Ovary (tissue), 9 donors: Measurements from ENCODE around the gene CACHD1. TPM values are rescaled to one million over a fixed set of nuclear protein-coding genes. Genes with fewer than 3 reads are reported as not detected.

Experiments used
- DNase-seq, 5 donors: peaks; one replicate each; pipeline ENCODE4 v3.0.0-alpha.2; 2019 to 2020
- H3K27ac ChIP-seq, 2 donors: fragments of 200-600 bp; one replicate each; pipeline versions ENCODE4 v1.5.1 to v1.8.0; 2019 to 2022
- H3K27me3 ChIP-seq: fragments of 200-600 bp; one replicate; pipeline ENCODE4 v1.8.0; 2022
- H3K36me3 ChIP-seq: fragments of 200-600 bp; sonication (generic); one replicate; pipeline ENCODE4 v1.5.1; 2019
- H3K4me1 ChIP-seq: one replicate; pipeline ENCODE4 v1.8.1; 2013; ENCODE audit warnings: mild to moderate bottlenecking, moderate library complexity; ENCODE audit not compliant: insufficient read depth
- H3K4me3 ChIP-seq: fragments of 200-600 bp; sonication (generic); one replicate; pipeline ENCODE4 v1.5.1; 2017
- H3K9me3 ChIP-seq, 2 donors: fragments of 200-600 bp in 1 of 2; sonication (generic) in 1 of 2; one replicate each; pipeline versions ENCODE4 v1.5.1 to v1.8.1; 2013 to 2019; ENCODE audit warnings: mild to moderate bottlenecking in 1 of 2, moderate library complexity in 1 of 2
- EP300 ChIP-seq: sonication (generic); formaldehyde crosslinking; IDR thresholded peaks from one replicate; pipeline ENCODE4 v1.6.1; 2017; ENCODE audit warnings: antibody characterized with exemption
- POLR2A ChIP-seq: fragments of 450-650 bp; IDR thresholded peaks from one replicate; pipeline ENCODE4 v1.6.1; 2017; ENCODE audit warnings: antibody characterized with exemption, mild to moderate bottlenecking, moderate library complexity
- WGBS, 3 donors: extraction: QIAGEN DNeasy Blood & Tissue Kit in 1 of 3; methylation state at CpG; one replicate each; pipeline versions ENCODE4 v1.1.5 to v1.1.7; 2013 to 2017; 5-methylcytosine and 5-hydroxymethylcytosine counted together
- intact Hi-C, 4 donors: fragments of 100-400 bp; cut with DNase I; formaldehyde crosslinking; loops; one replicate each; pipeline versions ENCODE4 v1.11.0 to v1.15.1; 2022 to 2023
- polyA plus RNA-seq, 2 donors: library from polyadenylated mRNA; stranded (reverse); fragments of 200-250 nt in 1 of 2; fragments of 350-450 nt in 1 of 2; fragmentation: Illumina TruSeq in 1 of 2; extraction: RNeasy Lipid Tissue Mini Kit (QIAGEN cat#74804) in 1 of 2; gene quantifications; one replicate each; pipeline ENCODE4 v1.2.3, GENCODE V29; 2013 to 2014
- total RNA-seq, 7 donors: library from RNA; depleted of rRNA in 2 of 7; stranded (reverse); fragments of >200 nt in 2 of 7; fragmentation: NEBNext Ultra II Directional in 3 of 7; extraction: Animal tissue kit (Norgen Biotek cat#: 25700) in 3 of 7; gene quantifications; one replicate each; pipeline versions ENCODE4 v1.1.0 to v1.2.4, GENCODE V29; 2016 to 2023
- TF ChIP-seq, protein P1 (sequence below), 3 donors: fragments of 450-650 bp in 2 of 3; fragments of 200-600 bp in 1 of 3; IDR thresholded peaks; one replicate each; pipeline versions ENCODE4 v1.5.1 to v1.8.0; 2016 to 2022; ENCODE audit warnings: antibody characterized with exemption in 3 of 3, mild to moderate bottlenecking in 1 of 3
- donor health status: DM: no; HTN: no; CAD: no; lungs with moderate emphysema.
- donor health status: DM: no; HTN: no; CAD: no.
- donor health status: Bipolar disorder and iron deficiency.
- donor health status: DM: yes; HTN: yes; CAD: no.
- donor health status: DM: no; HTN: no; CAD: no.
- donor health status: DM: yes; HTN: yes; CAD: no.

CACHD1 gene
- total and polyA plus RNA-seq, 9 donors: 17.0 to 33.1 (median 23.2) TPM

DNA sequence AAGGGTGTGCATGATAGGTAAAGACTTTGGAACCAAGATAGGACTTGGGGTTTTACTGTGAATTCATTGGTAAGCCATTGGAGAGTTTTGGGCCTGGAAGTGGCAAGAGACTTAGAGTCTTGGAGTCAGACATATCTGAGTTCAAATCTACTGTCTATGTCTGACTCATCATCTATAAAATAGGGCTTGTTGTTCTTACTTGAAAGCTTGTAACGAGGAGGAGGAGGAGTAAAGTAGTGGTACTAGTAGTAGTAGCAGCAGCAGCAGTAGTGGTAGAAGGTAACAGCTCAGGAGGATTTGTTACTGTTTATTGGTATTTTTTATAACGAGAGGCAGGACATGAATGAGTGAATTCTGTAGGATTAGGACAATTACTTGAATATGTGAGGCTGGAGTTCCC, 62.7 kb downstream of the CACHD1 start:
- peaks cover 16% of the 10 kb centered on the region for H3K4me1 ChIP-seq
- intact Hi-C loops: loop anchor here in 2 of 4 donors (10.0 kb wide), 1 partner anchor 58 kb away; the partner anchor contains the start of gene CACHD1 (in 2 of the 2)
- no peak for DNase-seq
- 91 to 96% (median 94%) methylated on average over 2 of the region's 2 CpGs for WGBS, 3 donors
- TF ChIP-seq, protein P1, sequence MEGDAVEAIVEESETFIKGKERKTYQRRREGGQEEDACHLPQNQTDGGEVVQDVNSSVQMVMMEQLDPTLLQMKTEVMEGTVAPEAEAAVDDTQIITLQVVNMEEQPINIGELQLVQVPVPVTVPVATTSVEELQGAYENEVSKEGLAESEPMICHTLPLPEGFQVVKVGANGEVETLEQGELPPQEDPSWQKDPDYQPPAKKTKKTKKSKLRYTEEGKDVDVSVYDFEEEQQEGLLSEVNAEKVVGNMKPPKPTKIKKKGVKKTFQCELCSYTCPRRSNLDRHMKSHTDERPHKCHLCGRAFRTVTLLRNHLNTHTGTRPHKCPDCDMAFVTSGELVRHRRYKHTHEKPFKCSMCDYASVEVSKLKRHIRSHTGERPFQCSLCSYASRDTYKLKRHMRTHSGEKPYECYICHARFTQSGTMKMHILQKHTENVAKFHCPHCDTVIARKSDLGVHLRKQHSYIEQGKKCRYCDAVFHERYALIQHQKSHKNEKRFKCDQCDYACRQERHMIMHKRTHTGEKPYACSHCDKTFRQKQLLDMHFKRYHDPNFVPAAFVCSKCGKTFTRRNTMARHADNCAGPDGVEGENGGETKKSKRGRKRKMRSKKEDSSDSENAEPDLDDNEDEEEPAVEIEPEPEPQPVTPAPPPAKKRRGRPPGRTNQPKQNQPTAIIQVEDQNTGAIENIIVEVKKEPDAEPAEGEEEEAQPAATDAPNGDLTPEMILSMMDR (IDR thresholded peaks at IDR 0.05): no peak
- TF ChIP-seq EP300: no peak
- no peak for TF ChIP-seq POLR2A
- H3K27ac ChIP-seq: no peak overlapping the region
- no peaks in the 10 kb centered on the region for H3K36me3 ChIP-seq
- no peaks in the 10 kb centered on the region for H3K27me3 ChIP-seq
- H3K4me3 ChIP-seq: no peak overlapping the region
- H3K9me3 ChIP-seq: no peaks in the 10 kb centered on the region

- Histone ChIP-seq H3K27ac (no peak overlapping the region), H3K4me1 (peaks cover 19% of the 10 kb centered on the region), H3K27me3 (no peaks in the 10 kb centered on the region), H3K9me3 (no peaks in the 10 kb centered on the region), H3K36me3 (no peaks in the 10 kb centered on the region), H3K4me3 (no peak overlapping the region)
- intact Hi-C loops: loop anchor here in 2 of 4 donors (10.0 kb wide), 1 partner anchor 61 kb away; the partner anchor contains the start of gene CACHD1 (in 2 of the 2)
- 25 to 28% (median 27%) methylated on average over 10 of the region's 10 CpGs for WGBS, 3 donors
- no peak for DNase-seq
- TF ChIP-seq EP300 (no peak), POLR2A (no peak)
- TF ChIP-seq, protein P1 (IDR thresholded peaks at IDR 0.05): no peak
Measured at GRCh38 chr1:64535938-64536835, 66.3 kb downstream of the CACHD1 start.

- H3K9me3 ChIP-seq: no peaks in the 10 kb centered on the region
- peaks cover 17% of the 10 kb centered on the region for H3K4me1 ChIP-seq
- H3K36me3 ChIP-seq: no peaks in the 10 kb centered on the region
- TF ChIP-seq EP300: no peak
- TF ChIP-seq, protein P1 (IDR thresholded peaks at IDR 0.05): no peak
- TF ChIP-seq POLR2A: no peak
- H3K27ac ChIP-seq: no peak overlapping the region
- WGBS, 3 donors: 54 to 65% (median 59%) methylated on average over 8 of the region's 8 CpGs
- intact Hi-C loops: loop anchor here in 2 of 4 donors (10.0 kb wide), 1 partner anchor 62 kb away; the partner anchor contains the start of gene CACHD1 (in 2 of the 2)
- no peak overlapping the region for H3K4me3 ChIP-seq
- no peaks in the 10 kb centered on the region for H3K27me3 ChIP-seq
- DNase-seq: no peak
Measured at GRCh38 chr1:64536836-64537490, 67.0 kb downstream of the CACHD1 start.

DNA sequence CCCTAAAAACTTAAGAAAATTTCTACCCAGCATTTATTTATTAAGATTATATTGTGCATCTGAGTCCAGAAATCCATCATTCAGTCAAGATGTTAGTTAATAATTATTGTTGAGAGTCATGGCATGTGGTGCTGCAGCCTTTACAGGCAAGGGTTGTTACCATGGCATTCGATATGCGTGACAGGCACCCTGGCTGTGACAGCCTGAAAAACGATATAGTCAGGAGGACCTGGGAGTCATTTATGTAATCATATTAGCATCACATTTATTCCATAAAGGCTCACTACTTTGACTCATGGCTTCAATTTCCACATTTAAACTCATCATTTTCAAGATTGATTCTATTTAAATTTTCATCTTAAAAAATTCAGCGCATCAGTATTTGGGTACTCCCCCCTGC, 68.0 kb downstream of the CACHD1 start:
- H3K4me1 ChIP-seq: peaks cover 17% of the 10 kb centered on the region
- no peaks in the 10 kb centered on the region for H3K9me3 ChIP-seq
- H3K4me3 ChIP-seq: no peak overlapping the region
- DNase-seq: no peak
- intact Hi-C loops: loop anchor here in 2 of 4 donors (10.0 kb wide), 1 partner anchor 63 kb away; the partner anchor contains the start of gene CACHD1 (in 2 of the 2)
- no peak overlapping the region for H3K27ac ChIP-seq
- TF ChIP-seq EP300: no peak
- TF ChIP-seq, protein P1 (IDR thresholded peaks at IDR 0.05): no peak
- TF ChIP-seq POLR2A: no peak
- 80 to 87% (median 83%) methylated on average over 4 of the region's 4 CpGs for WGBS, 3 donors
- H3K36me3 ChIP-seq: no peaks in the 10 kb centered on the region
- no peaks in the 10 kb centered on the region for H3K27me3 ChIP-seq
